GM18499 (cell line): Measurements from ENCODE around the gene ACVR2B.
A peak's percentile ranks its signal among the peaks of the same experiment; 100 is the strongest.

Experiments used
- ATAC-seq: cut with Tn5 transposase; IDR thresholded peaks from one replicate; pipeline ENCODE4 v1.9.1; 2021; ENCODE audit warnings: moderate number of reproducible peaks; ENCODE audit not compliant: insufficient read depth, unreplicated experiment

The ACVR2B gene

GRCh38 chr3:38480093-38480445, 26.4 kb downstream of the ACVR2B start:
- no peak for ATAC-seq

- no peak for ATAC-seq
Measured at GRCh38 chr3:38480930-38481329, 27.2 kb downstream of the ACVR2B start.

- no peak for ATAC-seq
Measured at GRCh38 chr3:38482951-38483350, 29.3 kb downstream of the ACVR2B start.

GRCh38 chr3:38487323-38487722, 33.6 kb downstream of the ACVR2B start:
- no peak for ATAC-seq

- no peak for ATAC-seq
Measured at GRCh38 chr3:38488949-38489348, 35.3 kb downstream of the ACVR2B start.

- ATAC-seq: no peak
Measured at GRCh38 chr3:38489766-38490165, 36.1 kb downstream of the ACVR2B start.

GRCh38 chr3:38490281-38491030, 36.8 kb downstream of the ACVR2B start:
- no peak for ATAC-seq

GRCh38 chr3:38491215-38491614, 37.5 kb downstream of the ACVR2B start:
- ATAC-seq: no peak

- ATAC-seq: no peak
Measured at GRCh38 chr3:38493031-38493430, 39.3 kb downstream of the ACVR2B start.

GRCh38 chr3:38496131-38496910, 42.6 kb downstream of the ACVR2B start, which contains the start of gene EXOG:
TSS of gene EXOG (plus strand) at chr3:38496340. CDS start at chr3:38496368, 28 bp downstream.
- peak; percentile 36 for ATAC-seq

- ATAC-seq: no peak
Measured at GRCh38 chr3:38497031-38497430, 43.3 kb downstream of the ACVR2B start.

- ATAC-seq: no peak
Measured at GRCh38 chr3:38500688-38501417, 47.2 kb downstream of the ACVR2B start.

- peak; percentile 92 for ATAC-seq
Measured at GRCh38 chr3:38507120-38507519, 53.4 kb downstream of the ACVR2B start.

- ATAC-seq: no peak
Measured at GRCh38 chr3:38509732-38510131, 56.0 kb downstream of the ACVR2B start.

GRCh38 chr3:38510631-38511030, 56.9 kb downstream of the ACVR2B start:
- ATAC-seq: no peak

- ATAC-seq: no peak
Measured at GRCh38 chr3:38511546-38511945, 57.9 kb downstream of the ACVR2B start.

- ATAC-seq: no peak
Measured at GRCh38 chr3:38515367-38515766, 61.7 kb downstream of the ACVR2B start.

GRCh38 chr3:38516669-38517068, 63.0 kb downstream of the ACVR2B start:
- no peak for ATAC-seq

- ATAC-seq: no peak
Measured at GRCh38 chr3:38519000-38519399, 65.3 kb downstream of the ACVR2B start.

- ATAC-seq: no peak
Measured at GRCh38 chr3:38519651-38520050, 66.0 kb downstream of the ACVR2B start.

- ATAC-seq: no peak
Measured at GRCh38 chr3:38521391-38521987, 67.8 kb downstream of the ACVR2B start.
